Left ventricle myocardium inferior (tissue), 1 donor: Measurements from ENCODE around the gene ZNF469. TPM values are rescaled to one million over a fixed set of nuclear protein-coding genes. Genes with fewer than 3 reads are reported as not detected.

ENCODE experiments used
- DNase-seq: peaks from one replicate; pipeline ENCODE4 v3.0.0-alpha.2; 2020
- H3K27ac ChIP-seq: fragments of 200-600 bp; replicated peaks from 2 replicates; pipeline ENCODE4 v1.8.0; 2021
- H3K27me3 ChIP-seq: fragments of 200-600 bp; 2 replicates; pipeline ENCODE4 v1.8.0; 2021; ENCODE audit warnings: low read depth
- H3K36me3 ChIP-seq: fragments of 200-600 bp; 2 replicates; pipeline ENCODE4 v1.8.0; 2021
- H3K4me1 ChIP-seq: fragments of 200-600 bp; 2 replicates; pipeline ENCODE4 v1.8.0; 2021
- H3K4me3 ChIP-seq: fragments of 200-600 bp; 2 replicates; pipeline ENCODE4 v1.8.0; 2021; ENCODE audit warnings: mild to moderate bottlenecking, moderate library complexity
- H3K9me3 ChIP-seq: fragments of 200-600 bp; replicated peaks from 2 replicates; pipeline ENCODE4 v1.8.0; 2021
- intact Hi-C: fragments of 100-400 bp; cut with micrococcal nuclease; formaldehyde crosslinking; loops from one replicate; pipeline ENCODE4 v1.11.0; 2022
- total RNA-seq: library from RNA; stranded (reverse); fragmentation: NEBNext Ultra II Directional; extraction: Animal tissue kit (Norgen Biotek cat#: 25700); gene quantifications from one replicate; pipeline ENCODE4 v1.2.1, GENCODE V29; 2021
- TF ChIP-seq, protein P1 (sequence below): fragments of 200-600 bp; IDR thresholded peaks from 2 replicates; pipeline ENCODE4 v1.8.0; 2021; ENCODE audit warnings: antibody characterized with exemption, mild to moderate bottlenecking, borderline replicate concordance
- donor health status: DM: no; HTN: yes; CAD: no; lungs with severe emphysema.

ZNF469 gene
- total RNA-seq, 1 donor from 2014 or later = 0.74 TPM

DNA sequence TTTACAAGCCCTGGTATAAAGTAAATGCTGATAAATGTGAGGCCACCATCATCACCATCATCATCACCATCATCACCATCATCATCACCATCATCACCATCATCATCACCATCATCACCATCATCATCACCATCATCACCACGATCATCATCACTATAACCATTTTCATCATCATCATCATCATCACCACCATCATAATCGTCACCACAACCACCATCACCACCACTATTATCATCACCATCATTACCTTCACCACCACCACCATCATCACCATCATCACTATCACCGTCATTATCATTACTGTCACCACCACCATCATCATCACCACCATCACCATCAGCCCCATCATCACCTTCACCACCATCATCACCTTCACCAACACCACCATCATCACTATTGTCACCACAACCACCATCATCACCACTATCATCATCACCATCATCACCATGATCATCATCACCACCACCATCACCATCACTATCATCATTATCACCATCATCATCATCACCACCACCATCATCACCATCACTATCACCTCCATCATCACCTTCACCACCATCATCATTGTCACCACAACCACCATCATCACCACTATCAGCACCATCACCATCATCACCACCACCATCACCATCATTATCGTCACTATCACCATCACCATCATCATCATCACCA lies 16.6 kb upstream of the ZNF469 start:
- H3K36me3 ChIP-seq = no peaks in the 10 kb centered on the region
- TF ChIP-seq, protein P1, sequence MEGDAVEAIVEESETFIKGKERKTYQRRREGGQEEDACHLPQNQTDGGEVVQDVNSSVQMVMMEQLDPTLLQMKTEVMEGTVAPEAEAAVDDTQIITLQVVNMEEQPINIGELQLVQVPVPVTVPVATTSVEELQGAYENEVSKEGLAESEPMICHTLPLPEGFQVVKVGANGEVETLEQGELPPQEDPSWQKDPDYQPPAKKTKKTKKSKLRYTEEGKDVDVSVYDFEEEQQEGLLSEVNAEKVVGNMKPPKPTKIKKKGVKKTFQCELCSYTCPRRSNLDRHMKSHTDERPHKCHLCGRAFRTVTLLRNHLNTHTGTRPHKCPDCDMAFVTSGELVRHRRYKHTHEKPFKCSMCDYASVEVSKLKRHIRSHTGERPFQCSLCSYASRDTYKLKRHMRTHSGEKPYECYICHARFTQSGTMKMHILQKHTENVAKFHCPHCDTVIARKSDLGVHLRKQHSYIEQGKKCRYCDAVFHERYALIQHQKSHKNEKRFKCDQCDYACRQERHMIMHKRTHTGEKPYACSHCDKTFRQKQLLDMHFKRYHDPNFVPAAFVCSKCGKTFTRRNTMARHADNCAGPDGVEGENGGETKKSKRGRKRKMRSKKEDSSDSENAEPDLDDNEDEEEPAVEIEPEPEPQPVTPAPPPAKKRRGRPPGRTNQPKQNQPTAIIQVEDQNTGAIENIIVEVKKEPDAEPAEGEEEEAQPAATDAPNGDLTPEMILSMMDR = no peak
- H3K4me3 ChIP-seq = no peak overlapping the region
- H3K4me1 ChIP-seq = no peaks in the 10 kb centered on the region
- H3K9me3 ChIP-seq = peaks cover 23% of the 10 kb centered on the region
- peaks cover 50% of the 10 kb centered on the region for H3K27me3 ChIP-seq
- no peak for DNase-seq
- no peak overlapping the region for H3K27ac ChIP-seq
- intact Hi-C loops = no loop called here

DNA sequence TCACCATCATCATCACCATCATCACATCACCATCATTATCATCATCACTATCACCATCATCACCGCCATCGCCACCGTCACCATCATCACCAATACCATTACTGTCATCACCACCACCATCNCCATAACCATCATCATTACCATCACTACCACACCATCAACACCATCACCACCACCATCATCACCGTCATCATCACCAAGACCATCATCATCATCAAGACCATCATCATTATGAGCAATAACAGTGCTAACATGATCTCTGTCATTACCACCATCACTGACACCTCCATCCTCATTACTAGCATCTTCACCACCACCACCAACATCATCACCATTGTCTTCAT lies 16.1 kb upstream of the ZNF469 start:
- no peak overlapping the region for H3K4me3 ChIP-seq
- TF ChIP-seq, protein P1 = no peak
- H3K9me3 ChIP-seq = peaks cover 18% of the 10 kb centered on the region
- no peak for DNase-seq
- no peaks in the 10 kb centered on the region for H3K4me1 ChIP-seq
- H3K36me3 ChIP-seq = no peaks in the 10 kb centered on the region
- peaks cover 46% of the 10 kb centered on the region for H3K27me3 ChIP-seq
- intact Hi-C loops = no loop called here
- no peak overlapping the region for H3K27ac ChIP-seq

DNA sequence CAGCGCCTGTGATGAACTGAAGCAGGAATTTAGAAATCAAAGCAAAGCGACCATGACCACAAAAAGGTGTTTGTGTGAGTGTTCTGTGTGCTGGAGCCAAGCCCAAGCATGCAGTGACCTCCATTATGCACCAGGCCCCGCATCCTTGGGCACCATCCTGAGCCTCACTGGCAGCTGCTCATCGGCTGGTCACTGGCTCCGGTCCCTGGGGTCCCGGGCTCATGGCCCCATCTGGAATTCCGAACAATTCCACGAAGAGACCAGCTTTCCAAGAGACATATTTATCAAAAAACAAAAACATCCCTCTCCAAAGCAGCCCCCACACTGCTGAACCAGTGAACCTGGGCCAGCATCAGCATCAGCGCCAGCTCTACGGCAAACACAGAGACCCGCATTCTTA lies 15.2 kb upstream of the ZNF469 start:
- TF ChIP-seq, protein P1 = no peak
- intact Hi-C loops = no loop called here
- H3K27ac ChIP-seq = no peak overlapping the region
- H3K27me3 ChIP-seq = peaks cover 37% of the 10 kb centered on the region
- H3K9me3 ChIP-seq = peaks cover 10% of the 10 kb centered on the region
- H3K36me3 ChIP-seq = no peaks in the 10 kb centered on the region
- DNase-seq = peak; percentile 7
- H3K4me3 ChIP-seq = no peak overlapping the region
- no peaks in the 10 kb centered on the region for H3K4me1 ChIP-seq

DNA sequence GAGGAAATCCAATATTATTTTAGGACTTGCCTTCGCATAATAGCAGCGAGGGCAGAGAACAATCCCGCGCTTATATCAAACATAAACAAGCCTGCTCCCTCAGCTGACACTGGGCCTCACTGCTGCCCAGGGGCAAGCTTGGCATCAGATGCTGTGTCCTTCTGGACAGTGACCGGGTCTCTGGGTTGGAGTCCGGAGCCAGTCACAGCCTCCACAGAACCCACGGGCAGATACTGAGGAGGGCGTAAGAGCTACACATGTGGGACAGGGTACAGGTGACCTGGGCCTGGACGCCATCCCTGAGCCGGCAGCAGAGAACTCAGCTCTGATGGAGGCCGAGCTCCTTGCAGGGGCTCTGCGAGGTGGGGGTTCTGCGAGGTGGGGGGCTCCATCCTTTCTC lies 14.7 kb upstream of the ZNF469 start:
- H3K9me3 ChIP-seq = peaks cover 7% of the 10 kb centered on the region
- no peak overlapping the region for H3K27ac ChIP-seq
- intact Hi-C loops = no loop called here
- H3K4me1 ChIP-seq = no peaks in the 10 kb centered on the region
- H3K36me3 ChIP-seq = no peaks in the 10 kb centered on the region
- DNase-seq = peak; percentile 10
- peaks cover 37% of the 10 kb centered on the region for H3K27me3 ChIP-seq
- no peak overlapping the region for H3K4me3 ChIP-seq
- TF ChIP-seq, protein P1 = no peak

DNA sequence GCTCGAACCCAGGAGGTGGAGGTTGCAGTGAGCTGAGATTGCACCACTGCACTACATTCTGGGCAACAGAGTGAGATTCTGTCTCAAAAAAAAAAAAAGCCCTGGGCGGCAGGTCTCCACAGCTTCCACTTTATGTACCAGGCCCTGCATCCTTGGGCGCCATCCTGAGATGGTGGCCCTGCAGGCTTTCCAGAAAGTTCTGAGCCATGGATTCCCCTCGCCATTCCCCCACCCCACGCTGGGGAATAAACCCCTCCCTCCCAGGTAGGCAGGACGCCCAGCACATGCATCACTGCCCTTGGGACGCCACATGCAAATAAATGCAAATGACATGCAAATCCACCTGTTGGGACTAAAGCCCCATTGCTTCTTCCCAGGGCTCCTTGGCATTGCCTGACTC lies 13.8 kb upstream of the ZNF469 start:
- Histone ChIP-seq H3K36me3 (no peaks in the 10 kb centered on the region), H3K4me3 (no peak overlapping the region), H3K27me3 (peaks cover 28% of the 10 kb centered on the region), H3K4me1 (no peaks in the 10 kb centered on the region), H3K27ac (no peak overlapping the region), H3K9me3 (no peaks in the 10 kb centered on the region)
- intact Hi-C loops = no loop called here
- TF ChIP-seq, protein P1 = no peak
- DNase-seq = no peak
